H1 (cell line): ENCODE measurements around the gene GNAL. TPM values are rescaled to one million over a fixed set of nuclear protein-coding genes. Genes with fewer than 3 reads are reported as not detected.
"Not testable (repeated sequence)": the region's sequence is repeated elsewhere in the genome, so short reads cannot be mapped to it uniquely, and the experiment has no call there.

ENCODE experiments used
- CTCF ChIA-PET: fragments of 300-600 bp; sonication (Branson Sonifier 250); formaldehyde crosslinking; loops from one replicate; lab custom pipeline; 2021; ENCODE audit not compliant: partially characterized antibody; lab: Charles Lee
- POLR2A ChIA-PET: fragments of 300-600 bp; sonication (Branson Sonifier 250); formaldehyde crosslinking; loops from one replicate; lab custom pipeline; 2021; ENCODE audit warnings: inconsistent platforms; ENCODE audit not compliant: partially characterized antibody; lab: Charles Lee
- DNase-seq, 2 experiments: peaks; one replicate each; pipeline versions ENCODE4 v3.0.0 to v3.0.0-alpha.2; 2010 to 2022; ENCODE audit warnings: low spot score in 2 of 2, low read depth in 1 of 2, mixed read lengths in 1 of 2
- FAIRE-seq: peaks from 2 replicates; lab custom pipeline; 2011; peaks lifted over from hg19 to GRCh38; lab: Jason Lieb, UNC
- H2AFZ ChIP-seq: 2 replicates; pipeline ENCODE4 v1.8.1; 2012; ENCODE audit warnings: low read length, inconsistent platforms
- H2AK5ac ChIP-seq: 2 replicates; pipeline ENCODE4 v1.6.1; 2013; ENCODE audit warnings: low read depth, low read length
- H2BK120ac ChIP-seq: replicated peaks from 2 replicates; pipeline ENCODE3; 2013; ENCODE audit warnings: low read depth, low read length, inconsistent platforms
- H2BK12ac ChIP-seq: 2 replicates; pipeline ENCODE4 v1.6.1; 2013; ENCODE audit warnings: low read depth, low read length
- H2BK15ac ChIP-seq: 2 replicates; pipeline ENCODE4 v1.6.1; 2013; ENCODE audit warnings: low read length
- H2BK20ac ChIP-seq: 2 replicates; pipeline ENCODE4 v1.6.1; 2013; ENCODE audit warnings: low read length
- H2BK5ac ChIP-seq: 2 replicates; pipeline ENCODE4 v1.6.1; 2013; ENCODE audit warnings: low read depth, low read length
- H3K14ac ChIP-seq: 2 replicates; pipeline ENCODE4 v1.6.1; 2013; ENCODE audit warnings: inconsistent platforms; ENCODE audit not compliant: insufficient read length
- H3K18ac ChIP-seq: 2 replicates; pipeline ENCODE4 v1.6.1; 2013; ENCODE audit warnings: low read length; ENCODE audit errors: extremely low read depth
- H3K23ac ChIP-seq: 2 replicates; pipeline ENCODE4 v1.6.1; 2013; ENCODE audit warnings: inconsistent platforms; ENCODE audit not compliant: insufficient read length
- H3K23me2 ChIP-seq: 2 replicates; pipeline ENCODE4 v1.6.1; 2013; ENCODE audit warnings: low read depth, low read length
- H3K27ac ChIP-seq: 2 replicates; pipeline ENCODE4 v1.6.1; 2011; ENCODE audit warnings: low read depth, low read length, inconsistent platforms
- H3K27me3 ChIP-seq, 4 experiments: replicated peaks in 1 of 4; 1 replicate in 1 of 4; 2 replicates in 3 of 4; pipeline versions ENCODE4 v1.6.1 to v1.8.1; 2011 to 2013; ENCODE audit warnings: low read length in 3 of 4, mild to moderate bottlenecking in 3 of 4, inconsistent platforms in 2 of 4, mixed read lengths in 2 of 4, moderate library complexity in 1 of 4; ENCODE audit not compliant: control insufficient read depth in 3 of 4, insufficient read depth in 3 of 4; ENCODE audit errors: extremely low read depth in 1 of 4
- H3K36me3 ChIP-seq, 4 experiments: 2 replicates each; pipeline versions ENCODE4 v1.6.1 to v1.8.1; 2011 to 2013; ENCODE audit warnings: mild to moderate bottlenecking in 4 of 4, low read length in 3 of 4, moderate library complexity in 2 of 4, control low read depth in 1 of 4, inconsistent platforms in 1 of 4; ENCODE audit not compliant: insufficient read depth in 4 of 4, control insufficient read depth in 2 of 4
- H3K4ac ChIP-seq: replicated peaks from 2 replicates; pipeline ENCODE3; 2013; ENCODE audit warnings: low read length, low read depth, mixed read lengths, inconsistent platforms; ENCODE audit not compliant: insufficient read length
- H3K4me1 ChIP-seq, 4 experiments: replicated peaks in 1 of 4; 1 replicate in 1 of 4; 2 replicates in 3 of 4; pipeline versions ENCODE4 v1.6.1 to v1.8.1; 2011 to 2013; ENCODE audit warnings: low read length in 3 of 4, inconsistent platforms in 2 of 4, mixed read lengths in 1 of 4; ENCODE audit not compliant: insufficient read depth in 4 of 4, control insufficient read depth in 3 of 4
- H3K4me2 ChIP-seq, 2 experiments: 2 replicates each; pipeline versions ENCODE4 v1.6.1 to v1.8.1; 2011 to 2013; ENCODE audit warnings: low read depth in 2 of 2, low read length in 2 of 2, control low read depth in 1 of 2, inconsistent platforms in 1 of 2, mild to moderate bottlenecking in 1 of 2; ENCODE audit not compliant: insufficient read depth in 1 of 2
- H3K4me3 ChIP-seq, 4 experiments: fragments of 200-600, 300-600 bp in 1 of 4; sonication (generic), shearing (Covaris generic), sonication (Bioruptor Twin) in 1 of 4; 2 replicates each; pipeline versions ENCODE4 v1.5.1 to v1.8.1; 2011 to 2016; ENCODE audit warnings: low read length in 4 of 4, low read depth in 3 of 4, control low read depth in 2 of 4, inconsistent platforms in 2 of 4, mild to moderate bottlenecking in 2 of 4, mixed read lengths in 1 of 4, moderate library complexity in 1 of 4; ENCODE audit not compliant: insufficient read depth in 2 of 4; ENCODE audit errors: extremely low read depth in 1 of 4
- H3K56ac ChIP-seq: replicated peaks from 2 replicates; pipeline ENCODE3; 2013; ENCODE audit warnings: low read depth, mild to moderate bottlenecking, mixed read lengths, low read length, inconsistent platforms; ENCODE audit not compliant: insufficient read length
- H3K79me1 ChIP-seq: 2 replicates; pipeline ENCODE4 v1.6.1; 2013; ENCODE audit warnings: low read depth, low read length, control low read depth
- H3K79me2 ChIP-seq, 2 experiments: 2 replicates each; pipeline versions ENCODE4 v1.6.1 to v1.8.1; 2012 to 2013; ENCODE audit warnings: low read length in 2 of 2, mild to moderate bottlenecking in 2 of 2, inconsistent platforms in 1 of 2; ENCODE audit not compliant: insufficient read depth in 2 of 2, control insufficient read depth in 1 of 2
- H3K9ac ChIP-seq, 4 experiments: replicated peaks in 1 of 4; 1 replicate in 1 of 4; 2 replicates in 3 of 4; pipeline versions ENCODE4 v1.6.1 to v1.8.1; 2011 to 2013; ENCODE audit warnings: low read depth in 3 of 4, low read length in 3 of 4, control low read depth in 2 of 4, mild to moderate bottlenecking in 2 of 4, moderate library complexity in 2 of 4, inconsistent platforms in 1 of 4; ENCODE audit errors: extremely low read depth in 1 of 4
- H3K9me3 ChIP-seq, 2 experiments: 2 replicates each; pipeline versions ENCODE4 v1.6.1 to v1.8.1; 2012 to 2013; ENCODE audit warnings: mild to moderate bottlenecking in 2 of 2, moderate library complexity in 2 of 2, control low read depth in 1 of 2, inconsistent platforms in 1 of 2, low read depth in 1 of 2, low read length in 1 of 2, mixed read lengths in 1 of 2; ENCODE audit not compliant: insufficient read depth in 2 of 2
- H4K20me1 ChIP-seq, 2 experiments: replicated peaks in 1 of 2; 2 replicates each; pipeline versions ENCODE3 to v1.8.1; 2011 to 2013; ENCODE audit warnings: inconsistent platforms in 2 of 2, low read length in 2 of 2, mild to moderate bottlenecking in 1 of 2; ENCODE audit not compliant: insufficient read depth in 2 of 2, control insufficient read depth in 1 of 2
- H4K5ac ChIP-seq: 2 replicates; pipeline ENCODE4 v1.6.1; 2013; ENCODE audit warnings: low read length, low read depth, mixed read lengths, inconsistent platforms; ENCODE audit not compliant: insufficient read length
- H4K8ac ChIP-seq: 2 replicates; pipeline ENCODE4 v1.8.0; 2013; ENCODE audit warnings: mild to moderate bottlenecking, moderate library complexity, low read length, inconsistent platforms; ENCODE audit not compliant: insufficient read depth; ENCODE audit errors: extremely low read depth
- H4K91ac ChIP-seq: replicated peaks from 2 replicates; pipeline ENCODE3; 2013; ENCODE audit warnings: low read length, mixed read lengths, inconsistent platforms; ENCODE audit not compliant: insufficient read length
- WGBS, 2 experiments: shearing (Covaris generic) in 1 of 2; methylation state at CpG; one replicate each; pipeline versions ENCODE4 v1.1.6 to v1.1.7; 2013 to 2015; ENCODE audit warnings: low lambda C conversion rate in 2 of 2, mixed read lengths in 2 of 2, inconsistent platforms in 1 of 2, low coverage in 1 of 2, missing lambda C conversion rate in 1 of 2; ENCODE audit not compliant: insufficient replicate concordance in 2 of 2, insufficient coverage in 1 of 2, insufficient read length in 1 of 2; ENCODE audit errors: extremely low coverage in 1 of 2, missing lambda C conversion rate in 1 of 2; 5-methylcytosine and 5-hydroxymethylcytosine counted together
- polyA plus RNA-seq, 7 experiments: library from polyadenylated mRNA; depleted of rRNA in 3 of 7; stranded (reverse) in 5 of 7; unstranded in 2 of 7; fragments of >200 nt in 5 of 7; fragments of 200-250 nt in 2 of 7; gene quantifications; 1 replicate in 5 of 7; 2 replicates in 1 of 7; 4 replicates in 1 of 7; pipeline versions ENCODE4 v1.2.1 to v1.2.3, GENCODE V29; 2011 to 2013; ENCODE audit warnings: missing spikeins in 2 of 7, mixed read lengths in 2 of 7
- total RNA-seq: library from RNA; stranded (reverse); fragmentation: NEBNext Ultra II Directional; extraction: Animal tissue kit (Norgen Biotek cat#: 25700); gene quantifications from 2 replicates; pipeline ENCODE4 v1.2.1, GENCODE V29; 2021

Gene GNAL
- total and polyA plus RNA-seq, 2 of the 8 experiments (the other 6 are each of a cell fraction or from before 2014, with no cell fraction given) = 13.2 to 18.3 TPM

DNA sequence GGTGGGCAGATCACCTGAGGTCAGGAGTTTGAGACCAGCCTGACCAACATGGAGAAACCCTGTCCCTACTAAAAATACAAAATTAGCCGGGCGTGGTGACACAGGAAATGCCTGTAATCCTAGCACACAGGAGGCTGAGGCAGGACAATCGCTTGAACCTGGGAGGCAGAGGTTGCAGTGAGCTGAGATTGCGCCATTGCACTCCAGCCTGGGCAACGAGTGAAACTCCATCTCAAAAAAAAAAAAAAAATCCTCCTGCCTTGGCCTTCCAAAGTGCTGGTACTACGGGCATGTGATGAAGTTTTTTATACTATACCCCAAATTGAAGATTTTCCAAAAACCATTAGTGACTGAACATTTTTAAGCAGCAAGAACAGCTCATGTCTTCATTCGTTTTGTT, 203.4 kb downstream of the GNAL start:
- FAIRE-seq, H3K36me3 ChIP-seq, H2BK20ac ChIP-seq, H3K9ac ChIP-seq, H4K91ac ChIP-seq, DNase-seq, H3K23me2 ChIP-seq, H4K8ac ChIP-seq, H3K56ac ChIP-seq, H3K27me3 ChIP-seq, H2BK15ac ChIP-seq, H2BK12ac ChIP-seq, H3K79me2 ChIP-seq, H3K9me3 ChIP-seq, H3K4me2 ChIP-seq, H3K27ac ChIP-seq, H3K4ac ChIP-seq, H3K23ac ChIP-seq, H2BK5ac ChIP-seq, H2AK5ac ChIP-seq, H2AFZ ChIP-seq, H3K14ac ChIP-seq, H3K18ac ChIP-seq, H3K4me3 ChIP-seq, POLR2A ChIA-PET, H4K5ac ChIP-seq, H4K20me1 ChIP-seq, H3K79me1 ChIP-seq, H3K4me1 ChIP-seq, H2BK120ac ChIP-seq: not testable (repeated sequence)
- 94% methylated on average over 7 of the region's 7 CpGs; no CpG with 5 or more reads in 1 of the 2 experiments for WGBS, 2 experiments
- CTCF ChIA-PET = interaction anchor here (0.6 to 1.4 kb wide), 2 partner anchors 9 to 28 kb away, joined by 3 to 5 read pairs; no protein-coding TSS in a partner anchor
